Measurements from ENCODE around the gene CCND3. TPM values are rescaled to one million over a fixed set of nuclear protein-coding genes. Genes with fewer than 3 reads are reported as not detected.
A peak's percentile ranks its signal among the peaks of the same experiment; 100 is the strongest.

CCND3 gene
- total RNA-seq, 1 donor from 2014 or later = 21.7 TPM

DNA sequence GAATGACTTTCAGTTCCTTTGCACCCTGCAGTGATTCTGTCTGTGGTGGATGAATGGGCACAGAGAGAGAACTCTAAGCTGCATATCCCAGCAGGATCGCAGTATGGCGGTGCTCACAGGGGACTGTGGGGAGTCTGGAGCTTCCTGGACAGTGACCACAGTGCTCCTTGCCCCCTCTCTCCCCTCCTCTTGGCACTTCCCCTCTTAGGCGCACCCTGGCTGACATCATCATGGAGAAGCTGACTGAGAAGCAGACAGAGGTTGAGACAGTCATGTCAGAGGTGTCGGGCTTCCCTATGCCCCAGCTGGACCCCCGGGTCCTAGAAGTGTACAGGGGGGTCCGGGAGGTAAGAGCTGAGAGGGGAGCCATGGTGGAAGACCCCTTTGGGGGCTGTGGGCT lies 11.7 kb downstream of the CCND3 start:
- no peak for DNase-seq (ENCODE audit: low read depth, low spot score)
- TF ChIP-seq, protein P1, sequence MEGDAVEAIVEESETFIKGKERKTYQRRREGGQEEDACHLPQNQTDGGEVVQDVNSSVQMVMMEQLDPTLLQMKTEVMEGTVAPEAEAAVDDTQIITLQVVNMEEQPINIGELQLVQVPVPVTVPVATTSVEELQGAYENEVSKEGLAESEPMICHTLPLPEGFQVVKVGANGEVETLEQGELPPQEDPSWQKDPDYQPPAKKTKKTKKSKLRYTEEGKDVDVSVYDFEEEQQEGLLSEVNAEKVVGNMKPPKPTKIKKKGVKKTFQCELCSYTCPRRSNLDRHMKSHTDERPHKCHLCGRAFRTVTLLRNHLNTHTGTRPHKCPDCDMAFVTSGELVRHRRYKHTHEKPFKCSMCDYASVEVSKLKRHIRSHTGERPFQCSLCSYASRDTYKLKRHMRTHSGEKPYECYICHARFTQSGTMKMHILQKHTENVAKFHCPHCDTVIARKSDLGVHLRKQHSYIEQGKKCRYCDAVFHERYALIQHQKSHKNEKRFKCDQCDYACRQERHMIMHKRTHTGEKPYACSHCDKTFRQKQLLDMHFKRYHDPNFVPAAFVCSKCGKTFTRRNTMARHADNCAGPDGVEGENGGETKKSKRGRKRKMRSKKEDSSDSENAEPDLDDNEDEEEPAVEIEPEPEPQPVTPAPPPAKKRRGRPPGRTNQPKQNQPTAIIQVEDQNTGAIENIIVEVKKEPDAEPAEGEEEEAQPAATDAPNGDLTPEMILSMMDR (conservative IDR thresholded peaks at IDR 0.05) = no peak
- Mint-ChIP-seq H3K36me3 (ENCODE audit: low read depth) (peaks cover 9% of the 10 kb centered on the region), H3K4me3 (no peak overlapping the region), H3K9me3 (no peaks in the 10 kb centered on the region), H3K27me3 (ENCODE audit: low read depth) (no peaks in the 10 kb centered on the region), H3K4me1 (peaks cover 11% of the 10 kb centered on the region), H3K27ac (ENCODE audit: unreplicated experiment) (no peak overlapping the region)

DNA sequence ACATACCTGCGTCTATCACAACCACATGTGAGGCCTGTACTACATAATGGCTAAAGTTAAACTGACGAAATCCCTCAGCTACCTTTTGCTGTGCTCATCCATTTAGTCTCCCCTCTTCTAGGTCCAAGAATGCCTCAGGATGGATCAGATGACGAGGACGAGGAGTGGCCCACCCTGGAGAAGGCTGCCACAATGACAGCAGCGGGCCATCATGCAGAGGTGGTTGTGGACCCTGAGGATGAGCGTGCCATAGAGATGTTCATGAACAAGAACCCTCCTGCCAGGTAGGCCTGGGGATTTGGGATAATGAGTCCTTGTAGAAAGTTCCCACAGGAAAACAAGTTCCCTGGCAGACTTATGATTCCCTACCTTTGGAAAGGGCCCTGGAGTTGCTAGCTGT lies 14.4 kb downstream of the CCND3 start:
- Mint-ChIP-seq H3K9me3 (no peaks in the 10 kb centered on the region), H3K4me1 (peaks cover 25% of the 10 kb centered on the region), H3K27ac (ENCODE audit: unreplicated experiment) (no peak overlapping the region), H3K36me3 (ENCODE audit: low read depth) (peaks cover 14% of the 10 kb centered on the region), H3K4me3 (no peak overlapping the region), H3K27me3 (ENCODE audit: low read depth) (no peaks in the 10 kb centered on the region)
- TF ChIP-seq, protein P1 (conservative IDR thresholded peaks at IDR 0.05) = no peak
- DNase-seq (ENCODE audit: low read depth, low spot score) = no peak

DNA sequence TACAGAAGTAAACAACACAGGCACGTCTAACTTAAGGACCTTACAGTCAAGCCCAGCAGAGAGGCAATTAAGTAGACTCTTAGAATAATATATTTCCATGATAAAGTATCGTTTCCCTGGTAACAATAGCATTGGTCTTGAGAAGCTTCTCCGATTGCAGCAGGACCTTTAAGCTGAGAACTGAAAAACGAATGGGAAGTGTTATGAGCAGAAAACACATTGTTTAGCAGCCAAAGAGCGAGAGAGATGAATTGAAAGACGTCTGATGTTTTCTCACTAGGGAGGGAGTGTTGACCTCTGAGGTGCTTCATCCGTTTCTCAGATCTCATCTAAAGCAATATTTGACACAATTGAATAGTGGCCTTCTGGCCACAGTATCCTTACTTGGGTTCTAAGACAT lies 19.5 kb downstream of the CCND3 start:
- Mint-ChIP-seq H3K27me3 (ENCODE audit: low read depth) (no peaks in the 10 kb centered on the region), H3K27ac (ENCODE audit: unreplicated experiment) (peak overlapping the region; percentile 100), H3K36me3 (ENCODE audit: low read depth) (peaks cover 8% of the 10 kb centered on the region), H3K9me3 (no peaks in the 10 kb centered on the region), H3K4me3 (peak overlapping the region; percentile 99), H3K4me1 (peaks cover 44% of the 10 kb centered on the region)
- DNase-seq (ENCODE audit: low read depth, low spot score) = no peak
- TF ChIP-seq, protein P1 (conservative IDR thresholded peaks at IDR 0.05) = no peak

DNA sequence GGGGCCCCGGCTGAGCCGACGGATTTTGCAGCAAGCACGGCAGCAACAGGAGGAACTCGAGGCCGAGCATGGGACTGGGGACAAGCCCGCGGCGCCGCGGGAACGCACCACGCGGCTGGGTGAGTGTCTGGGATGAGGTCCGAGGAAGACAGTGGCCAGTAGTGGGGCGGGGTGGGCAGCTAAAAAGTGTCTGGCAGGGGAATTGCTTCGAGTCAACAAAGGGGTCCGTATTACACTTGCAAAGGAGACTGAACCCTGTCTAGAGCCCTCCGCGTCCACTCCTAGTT lies 20.0 kb downstream of the CCND3 start:
- TF ChIP-seq, protein P1 (conservative IDR thresholded peaks at IDR 0.05) = no peak
- H3K27ac Mint-ChIP-seq (ENCODE audit: unreplicated experiment) = peak overlapping the region; percentile 100
- peak overlapping the region; percentile 99 for H3K4me3 Mint-ChIP-seq
- H3K4me1 Mint-ChIP-seq = peaks cover 44% of the 10 kb centered on the region
- H3K36me3 Mint-ChIP-seq (ENCODE audit: low read depth) = peaks cover 8% of the 10 kb centered on the region
- H3K27me3 Mint-ChIP-seq (ENCODE audit: low read depth) = no peaks in the 10 kb centered on the region
- H3K9me3 Mint-ChIP-seq = no peaks in the 10 kb centered on the region
- no peak for DNase-seq (ENCODE audit: low read depth, low spot score)

DNA sequence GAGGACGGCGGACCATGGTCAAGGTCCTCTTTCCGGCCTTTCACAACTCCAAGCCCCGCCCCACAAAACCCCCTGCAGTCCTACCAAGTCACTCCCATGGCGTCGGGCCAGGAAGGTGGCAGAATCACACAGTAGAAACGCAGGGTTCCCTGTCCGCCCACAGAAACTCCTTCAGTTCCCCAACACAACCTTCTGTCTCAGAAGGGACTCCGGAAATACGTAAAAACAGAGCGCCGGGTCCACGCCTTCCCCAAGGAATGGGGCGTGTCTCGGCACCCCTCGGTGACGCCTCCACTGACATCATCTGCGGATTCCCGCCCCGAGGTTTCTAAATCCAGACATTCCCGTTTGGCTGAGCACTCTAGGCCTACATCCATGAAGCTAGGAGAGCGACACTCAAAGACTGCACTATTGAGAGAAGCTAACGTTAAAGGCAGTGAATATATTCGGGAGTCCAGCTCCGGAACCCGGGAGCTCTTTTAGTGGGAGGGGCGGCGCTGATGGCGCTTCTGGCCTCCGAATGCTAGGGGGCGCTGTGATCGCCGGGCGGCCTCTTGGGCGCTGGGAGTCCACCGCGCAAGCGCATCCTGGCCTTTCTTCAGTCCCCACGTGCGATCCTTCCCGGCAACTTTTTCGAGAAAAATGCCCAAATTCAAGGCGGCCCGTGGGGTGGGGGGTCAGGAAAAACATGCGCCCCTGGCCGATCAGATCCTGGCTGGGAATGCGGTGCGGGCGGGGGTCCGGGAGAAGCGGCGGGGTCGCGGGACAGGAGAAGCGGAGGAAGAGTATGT lies 20.5 kb downstream of the CCND3 start, which contains the start of the genes BYSL and MED20:
BYSL (plus strand) TSS at position 579 of the 791 bp plus-strand sequence; CDS start at position 643, 64 bp downstream.
MED20 (minus strand) TSS at position 219 of the 791 bp plus-strand sequence; CDS start at position 98, 121 bp downstream.
- Mint-ChIP-seq H3K27ac (ENCODE audit: unreplicated experiment) (peak within 1 kb of the TSS; percentile 100), H3K4me3 (peak within 1 kb of the TSS; percentile 99), H3K27me3 (ENCODE audit: low read depth) (no peaks in the 10 kb centered on the region), H3K36me3 (ENCODE audit: low read depth) (peaks cover 8% of the 10 kb centered on the region), H3K4me1 (peaks cover 44% of the 10 kb centered on the region), H3K9me3 (no peaks in the 10 kb centered on the region)
- peak; percentile 95 for DNase-seq (ENCODE audit: low read depth, low spot score)
- TF ChIP-seq, protein P1 (conservative IDR thresholded peaks at IDR 0.05) = peak; percentile 100
